Endothelial cell (in vitro differentiated cells): ENCODE measurements around the gene RRP12. TPM values are rescaled to one million over a fixed set of nuclear protein-coding genes. Genes with fewer than 3 reads are reported as not detected.
A peak's percentile ranks its signal among the peaks of the same experiment; 100 is the strongest.

ENCODE experiments used
- DNase-seq: peaks from one replicate; pipeline ENCODE4 v3.0.0; 2021; ENCODE audit warnings: low spot score
- H3K27ac Mint-ChIP-seq: one replicate; pipeline ENCODE4 v1.8.0; 2021; ENCODE audit warnings: mixed read lengths, inconsistent platforms; ENCODE audit not compliant: unreplicated experiment
- H3K27me3 Mint-ChIP-seq: one replicate; pipeline ENCODE4 v1.8.0; 2021; ENCODE audit warnings: mild to moderate bottlenecking, moderate library complexity, mixed read lengths, inconsistent platforms; ENCODE audit not compliant: unreplicated experiment
- H3K36me3 Mint-ChIP-seq: one replicate; pipeline ENCODE4 v1.8.0; 2021; ENCODE audit warnings: mild to moderate bottlenecking, low read depth, mixed read lengths, inconsistent platforms; ENCODE audit not compliant: unreplicated experiment
- H3K4me1 Mint-ChIP-seq: one replicate; pipeline ENCODE4 v1.8.0; 2021; ENCODE audit warnings: mild to moderate bottlenecking, mixed read lengths, inconsistent platforms; ENCODE audit not compliant: unreplicated experiment
- H3K4me3 Mint-ChIP-seq: one replicate; pipeline ENCODE4 v1.8.0; 2021; ENCODE audit warnings: mild to moderate bottlenecking, mixed read lengths, inconsistent platforms; ENCODE audit not compliant: unreplicated experiment
- H3K9me3 Mint-ChIP-seq: one replicate; pipeline ENCODE4 v1.8.0; 2021; ENCODE audit warnings: mixed read lengths, inconsistent platforms; ENCODE audit not compliant: unreplicated experiment
- CTCF ChIP-seq: fragments of 200-600 bp; sonication (generic); IDR thresholded peaks from one replicate; pipeline ENCODE4 v1.5.0; 2021; ENCODE audit warnings: antibody characterized with exemption; ENCODE audit not compliant: unreplicated experiment
- total RNA-seq: library from RNA; stranded (reverse); fragmentation: NEBNext Ultra II Directional; extraction: Animal tissue kit (Norgen Biotek cat#: 25700); gene quantifications from one replicate; pipeline ENCODE4 v1.2.1, GENCODE V29; 2021; ENCODE audit not compliant: unreplicated experiment

RRP12 gene
- total RNA-seq, 1 donor from 2014 or later: 19.5 TPM

- Mint-ChIP-seq H3K27me3 (peaks cover 12% of the 10 kb centered on the region), H3K27ac (peak overlapping the region; percentile 44), H3K36me3 (peaks cover 18% of the 10 kb centered on the region), H3K4me3 (peak overlapping the region; percentile 18), H3K4me1 (peaks cover 20% of the 10 kb centered on the region), H3K9me3 (no peaks in the 10 kb centered on the region)
- DNase-seq: no peak
- no peak for TF ChIP-seq CTCF
Observed at GRCh38 chr10:97365761-97366351, 35.3 kb downstream of the RRP12 start.

DNA sequence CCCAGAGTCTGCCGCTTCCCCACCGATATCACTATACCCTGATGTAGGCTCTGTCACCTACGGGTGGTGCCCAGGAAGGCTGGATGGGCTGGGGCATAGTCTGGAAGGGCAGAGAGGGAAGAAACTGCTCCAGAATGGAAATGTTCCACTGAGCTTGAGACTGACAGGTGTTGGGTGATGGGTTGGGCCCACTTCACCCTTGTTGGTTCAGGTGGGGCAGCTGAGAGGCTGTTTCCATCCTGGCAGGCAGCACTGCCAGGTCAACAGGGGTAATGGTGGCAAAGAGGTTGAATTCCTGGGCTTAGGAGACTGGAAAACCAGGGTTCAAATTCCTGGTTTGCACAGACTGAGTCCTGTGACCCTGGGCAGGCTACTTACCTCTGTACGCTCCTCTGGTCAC is 38.1 kb downstream of the RRP12 start:
- H3K27ac Mint-ChIP-seq: no peak overlapping the region
- H3K4me3 Mint-ChIP-seq: peak overlapping the region; percentile 8
- H3K36me3 Mint-ChIP-seq: peaks cover 13% of the 10 kb centered on the region
- TF ChIP-seq CTCF: no peak
- no peak for DNase-seq
- H3K9me3 Mint-ChIP-seq: no peaks in the 10 kb centered on the region
- H3K4me1 Mint-ChIP-seq: peaks cover 20% of the 10 kb centered on the region
- H3K27me3 Mint-ChIP-seq: peaks cover 11% of the 10 kb centered on the region

- Mint-ChIP-seq H3K27me3 (peaks cover 11% of the 10 kb centered on the region), H3K27ac (no peak overlapping the region), H3K9me3 (no peaks in the 10 kb centered on the region), H3K4me3 (peak overlapping the region; percentile 8), H3K36me3 (peaks cover 13% of the 10 kb centered on the region), H3K4me1 (peaks cover 20% of the 10 kb centered on the region)
- no peak for DNase-seq
- no peak for TF ChIP-seq CTCF
Observed at GRCh38 chr10:97362310-97363033, 38.7 kb downstream of the RRP12 start.

DNA sequence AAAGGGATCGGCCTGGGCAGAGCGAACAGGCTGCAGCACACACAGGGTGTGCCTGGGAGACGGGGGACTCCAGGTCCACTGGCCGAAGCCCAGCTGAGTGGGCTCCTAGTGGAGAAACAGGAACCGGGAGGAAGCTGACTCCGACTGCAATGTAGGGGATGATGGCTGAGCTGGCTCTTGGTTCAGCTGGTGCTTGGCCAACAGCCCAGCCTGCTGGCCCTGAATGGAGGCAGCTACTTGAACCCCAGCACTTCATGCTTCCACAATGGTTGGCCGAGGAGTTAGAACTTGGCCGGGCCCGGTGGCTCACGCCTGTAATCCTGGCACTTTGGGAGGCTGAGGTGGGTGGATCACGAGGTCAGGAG is 39.6 kb downstream of the RRP12 start:
- H3K27me3 Mint-ChIP-seq: peaks cover 8% of the 10 kb centered on the region
- peaks cover 22% of the 10 kb centered on the region for H3K4me1 Mint-ChIP-seq
- no peak overlapping the region for H3K27ac Mint-ChIP-seq
- TF ChIP-seq CTCF: no peak
- H3K4me3 Mint-ChIP-seq: no peak overlapping the region
- H3K36me3 Mint-ChIP-seq: peaks cover 13% of the 10 kb centered on the region
- no peak for DNase-seq
- H3K9me3 Mint-ChIP-seq: no peaks in the 10 kb centered on the region
